RPMI8226 (cell line): Measurements from ENCODE around the gene COX7A2L.
A peak's percentile ranks its signal among the peaks of the same experiment; 100 is the strongest.
"Not testable (repeated sequence)": the region's sequence is repeated elsewhere in the genome, so short reads cannot be mapped to it uniquely, and the experiment has no call there.

Experiments
- DNase-seq: peaks from one replicate; pipeline ENCODE4 v3.0.0-alpha.2; 2015

Gene COX7A2L

DNA sequence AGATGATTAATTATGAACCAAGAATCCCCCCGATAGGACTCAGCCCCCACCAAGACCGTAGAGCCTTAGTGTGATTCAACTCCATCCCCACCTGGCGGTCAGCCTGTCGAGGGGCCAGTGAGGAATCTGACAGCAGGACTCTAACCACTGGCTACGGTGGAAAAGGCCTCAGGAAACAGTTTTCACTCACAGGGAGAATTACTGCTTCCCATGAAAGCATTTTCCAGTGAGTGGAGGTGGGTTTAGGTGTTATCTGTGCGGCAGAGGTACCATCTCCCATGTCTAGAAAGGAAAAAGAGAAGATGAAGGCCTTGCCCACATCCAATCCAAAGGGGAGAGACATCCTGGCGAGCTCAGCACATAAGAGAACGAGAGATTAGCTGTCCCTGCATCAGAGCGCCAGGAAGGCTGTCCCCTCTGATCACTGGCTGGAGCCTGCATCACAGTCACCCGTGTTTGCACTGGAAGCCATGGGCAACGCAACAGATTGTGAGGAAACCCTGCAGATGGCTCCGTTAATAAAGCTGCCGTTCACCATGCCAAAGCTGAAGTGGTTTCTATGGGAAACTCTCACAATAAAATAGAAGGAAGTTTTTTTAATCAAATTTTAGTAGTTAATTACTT, 22.3 kb downstream of the COX7A2L start:
- no peak for DNase-seq

- DNase-seq, result no peak
These were observed 23.0 kb downstream of the COX7A2L start for GRCh38 chr2:42337846-42338566.

- DNase-seq, result no peak
These were observed 23.6 kb downstream of the COX7A2L start for GRCh38 chr2:42337356-42337820.

GRCh38 chr2:42336361-42336965, 24.6 kb downstream of the COX7A2L start:
- DNase-seq, result no peak

- DNase-seq, result no peak
These were observed 25.4 kb downstream of the COX7A2L start for GRCh38 chr2:42335514-42336104.

DNA sequence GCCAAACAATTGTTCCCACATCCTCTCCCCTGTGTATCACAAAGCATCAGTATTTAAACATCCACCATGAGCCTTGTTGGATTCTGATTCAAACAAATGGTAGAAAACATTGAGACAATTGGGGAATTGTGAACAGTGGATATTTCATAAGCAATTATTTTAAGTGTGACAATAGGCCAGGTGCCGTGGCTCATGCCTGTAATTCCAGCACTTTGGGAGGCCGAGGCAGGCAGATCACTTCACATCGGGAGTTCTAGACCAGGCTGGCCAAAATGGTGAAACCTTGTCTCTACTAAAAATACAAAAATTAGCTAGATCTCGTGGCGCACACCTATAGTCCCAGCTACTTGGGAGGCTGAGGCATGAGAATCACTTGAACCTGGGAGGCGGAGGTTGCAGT, 26.2 kb downstream of the COX7A2L start:
- DNase-seq, result not testable (repeated sequence)

- no peak for DNase-seq
These were observed 26.8 kb downstream of the COX7A2L start for GRCh38 chr2:42334220-42334619.

DNA sequence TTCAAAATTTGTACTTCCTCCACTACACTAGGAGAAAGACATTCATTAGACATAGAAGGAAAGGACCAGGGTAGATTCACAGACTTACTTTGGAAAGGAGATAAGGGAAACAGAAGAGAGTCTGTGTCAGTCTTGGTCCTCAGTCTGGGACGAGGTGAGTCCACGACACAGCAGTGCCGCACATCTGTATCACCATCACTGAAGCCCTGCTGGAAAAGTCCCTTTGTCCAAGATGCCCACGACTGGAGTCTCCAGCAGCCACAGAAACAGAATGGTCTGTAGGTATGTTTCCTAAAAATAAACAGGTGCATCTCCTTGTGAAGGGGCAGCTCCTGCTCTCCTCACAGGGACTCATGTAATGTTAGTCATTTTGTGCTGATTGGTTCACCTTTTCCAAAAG, 27.4 kb downstream of the COX7A2L start:
- no peak for DNase-seq

GRCh38 chr2:42332575-42332974, 28.4 kb downstream of the COX7A2L start:
- no peak for DNase-seq

GRCh38 chr2:42331569-42332284, 29.3 kb downstream of the COX7A2L start:
- DNase-seq, result no peak

DNA sequence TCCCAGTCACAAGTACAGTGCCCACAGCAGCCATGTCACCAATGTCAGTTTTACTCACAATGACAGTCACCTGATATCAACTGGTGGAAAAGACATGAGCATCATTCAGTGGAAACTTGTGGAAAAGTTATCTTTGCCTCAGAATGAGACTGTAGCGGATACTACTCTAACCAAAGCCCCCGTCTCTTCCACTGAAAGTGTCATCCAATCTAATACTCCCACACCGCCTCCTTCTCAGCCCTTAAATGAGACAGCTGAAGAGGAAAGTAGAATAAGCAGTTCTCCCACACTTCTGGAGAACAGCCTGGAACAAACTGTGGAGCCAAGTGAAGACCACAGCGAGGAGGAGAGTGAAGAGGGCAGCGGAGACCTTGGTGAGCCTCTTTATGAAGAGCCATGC, 31.3 kb downstream of the COX7A2L start:
- no peak for DNase-seq

- DNase-seq, result no peak
These were observed 32.1 kb downstream of the COX7A2L start for GRCh38 chr2:42328923-42329322.

GRCh38 chr2:42328148-42328833, 32.7 kb downstream of the COX7A2L start:
- peak; percentile 11 for DNase-seq

DNA sequence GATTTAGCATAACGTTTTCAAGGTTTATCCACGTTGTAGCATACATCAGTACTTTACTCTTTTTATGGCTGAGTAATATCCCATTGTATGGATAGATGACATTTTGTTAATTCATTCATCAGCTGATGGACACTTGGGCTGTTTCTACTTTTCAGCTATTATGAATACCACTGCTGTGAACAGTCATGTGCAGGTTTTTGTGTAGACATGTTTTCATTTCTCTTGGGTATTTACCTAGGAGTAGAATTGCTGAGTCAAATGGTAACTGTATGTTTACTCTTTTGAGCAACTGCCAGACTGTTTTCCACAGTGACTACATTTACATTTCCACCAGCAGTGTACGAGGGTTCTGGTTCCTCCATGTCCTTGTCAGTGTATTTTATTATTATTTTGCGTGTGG, 33.9 kb downstream of the COX7A2L start:
- no peak for DNase-seq

- no peak for DNase-seq
These were observed 35.4 kb downstream of the COX7A2L start for GRCh38 chr2:42325609-42326008.

DNA sequence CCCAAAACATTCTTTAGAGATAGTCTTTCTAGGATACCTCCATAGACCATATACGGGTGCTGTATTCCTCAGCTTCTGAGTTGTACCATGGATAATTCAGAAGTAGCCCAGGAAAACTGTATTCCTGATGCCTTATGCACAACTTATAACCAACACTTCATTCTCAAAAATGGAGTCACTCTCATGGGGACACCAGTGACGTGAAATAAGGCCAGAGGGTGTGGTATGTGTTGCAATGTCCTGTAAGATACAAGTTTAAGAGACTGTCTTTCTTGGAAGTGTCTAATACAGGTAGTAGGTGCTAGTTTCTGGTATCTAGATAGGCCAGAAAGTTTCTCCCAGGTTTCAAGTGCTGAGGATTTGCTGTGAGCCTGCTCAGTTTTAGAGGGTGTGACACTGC, 36.1 kb downstream of the COX7A2L start:
- no peak for DNase-seq

- no peak for DNase-seq
These were observed 36.8 kb downstream of the COX7A2L start for GRCh38 chr2:42324244-42324643.

DNA sequence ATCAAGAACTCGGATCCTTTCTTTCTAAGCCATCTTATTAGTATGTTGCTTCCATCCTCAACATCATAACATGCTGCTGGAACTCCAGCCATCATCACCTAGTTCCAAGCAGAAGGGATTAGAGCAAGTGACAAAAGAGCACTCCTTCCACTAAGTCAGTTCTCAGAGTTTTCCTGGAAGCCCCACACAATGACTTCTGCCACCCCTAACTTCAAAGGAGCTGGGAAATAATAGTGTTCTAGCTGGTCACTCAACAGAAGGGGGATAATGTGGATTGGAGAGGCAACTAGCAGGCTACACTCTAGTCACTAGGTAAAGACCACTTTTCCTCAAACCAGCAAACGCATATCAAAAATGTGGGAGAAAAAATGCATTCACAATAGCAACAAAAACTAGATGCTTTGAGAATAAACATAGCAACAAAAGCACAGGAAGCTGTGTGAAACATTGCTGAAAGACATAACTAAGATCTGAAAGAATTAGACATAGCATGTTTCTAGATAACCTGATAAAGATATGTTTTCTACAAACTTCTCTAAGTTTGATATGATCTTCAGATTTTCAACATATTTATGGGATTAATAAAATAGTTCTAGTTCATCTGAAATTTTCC, 39.5 kb downstream of the COX7A2L start:
- no peak for DNase-seq

DNA sequence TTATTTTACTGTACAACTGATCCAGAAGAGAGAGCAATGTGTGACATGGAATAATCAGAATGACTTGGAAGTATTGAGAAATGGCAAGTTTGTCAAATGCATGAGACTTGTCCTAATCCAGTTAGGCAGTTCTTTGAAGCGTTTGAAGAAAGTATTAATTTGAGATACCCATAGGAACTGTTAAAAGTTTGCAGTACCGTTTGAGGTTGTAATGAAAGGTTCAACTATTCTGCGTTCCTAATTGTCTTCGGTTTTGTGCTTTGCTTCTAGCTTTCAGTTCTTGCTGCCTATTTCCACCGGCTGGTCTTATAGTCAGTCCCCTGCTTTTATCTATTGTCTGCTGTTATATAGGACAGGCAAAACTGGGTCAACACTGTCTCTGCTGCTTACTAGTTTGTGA, 41.8 kb downstream of the COX7A2L start:
- no peak for DNase-seq

- DNase-seq, result no peak
These were observed 43.1 kb downstream of the COX7A2L start for GRCh38 chr2:42317945-42318344.

GRCh38 chr2:42317486-42317885, 43.5 kb downstream of the COX7A2L start:
- no peak for DNase-seq

- DNase-seq, result no peak
These were observed 44.1 kb downstream of the COX7A2L start for GRCh38 chr2:42316910-42317309.
